Right ventricle myocardium inferior (tissue), 1 donor: ENCODE measurements around the gene GLB1L2. TPM values are rescaled to one million over a fixed set of nuclear protein-coding genes. Genes with fewer than 3 reads are reported as not detected.

Source experiments
- ATAC-seq: fragments of 200-7000 bp; cut with Tn5 transposase; one replicate; pipeline ENCODE4 v1.9.1; 2020; ENCODE audit warnings: mild to moderate bottlenecking, moderate library complexity
- DNase-seq: peaks from one replicate; pipeline ENCODE4 v3.0.0; 2021; ENCODE audit errors: missing footprints
- intact Hi-C: fragments of 100-400 bp; cut with DNase I; formaldehyde crosslinking; loops from one replicate; pipeline ENCODE4 v1.11.0; 2022
- total RNA-seq: library from RNA; stranded (reverse); fragmentation: NEBNext Ultra II Directional; extraction: Animal tissue kit (Norgen Biotek cat#: 25700); gene quantifications from one replicate; pipeline ENCODE4 v1.2.1, GENCODE V29; 2021
- donor health status: DM: no; HTN: yes; CAD: no; lungs with severe emphysema.

GLB1L2 gene
- total RNA-seq, 1 donor from 2014 or later = 0.32 TPM

GRCh38 chr11:134376150-134376921, 44.5 kb downstream of the GLB1L2 start:
- intact Hi-C loops = no loop called here
- ATAC-seq (no peak), DNase-seq (peak; percentile 8)

DNA sequence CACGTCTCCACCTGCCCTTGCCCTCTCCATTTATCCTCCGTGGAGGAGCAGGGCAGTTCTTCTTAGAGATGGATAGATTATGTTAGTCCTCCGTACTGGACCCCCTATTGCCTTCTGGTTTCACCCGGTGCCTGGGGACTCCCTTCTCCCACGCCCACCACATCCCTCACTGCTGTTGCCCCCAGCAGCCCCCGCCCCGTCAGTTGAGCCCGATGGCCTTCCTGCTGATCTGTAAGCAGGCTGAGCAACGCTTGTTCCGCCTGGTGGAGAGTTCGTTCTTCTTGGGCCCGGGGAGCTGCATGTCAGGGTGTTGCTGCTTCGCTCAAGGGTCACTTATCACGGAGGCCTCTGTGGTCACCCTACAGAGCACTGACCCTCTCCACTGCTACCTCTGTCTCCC, 46.1 kb downstream of the GLB1L2 start:
- peak; percentile 42 for DNase-seq
- intact Hi-C loops = no loop called here
- ATAC-seq = no peak

DNA sequence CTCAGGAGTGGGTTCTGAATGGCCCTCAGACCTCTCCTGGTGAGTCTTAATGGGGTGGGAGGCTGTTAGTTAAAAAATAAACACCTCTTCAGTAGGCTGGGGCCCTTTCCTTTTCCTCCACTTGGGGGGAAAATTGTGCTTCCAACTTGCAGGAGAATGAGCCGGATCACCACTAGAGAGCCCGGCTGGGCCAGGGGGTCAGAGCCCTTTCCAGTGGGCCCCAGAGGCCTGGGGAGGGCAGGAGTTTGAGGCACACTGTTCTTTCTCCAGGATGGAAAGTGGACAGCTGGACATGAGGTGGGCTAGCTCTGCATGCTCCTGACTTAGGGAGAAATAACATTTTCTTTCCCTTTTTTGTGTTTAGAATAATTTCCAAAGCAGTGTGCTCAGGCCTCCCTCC, 47.5 kb downstream of the GLB1L2 start:
- ATAC-seq = no peak
- intact Hi-C loops = no loop called here

DNA sequence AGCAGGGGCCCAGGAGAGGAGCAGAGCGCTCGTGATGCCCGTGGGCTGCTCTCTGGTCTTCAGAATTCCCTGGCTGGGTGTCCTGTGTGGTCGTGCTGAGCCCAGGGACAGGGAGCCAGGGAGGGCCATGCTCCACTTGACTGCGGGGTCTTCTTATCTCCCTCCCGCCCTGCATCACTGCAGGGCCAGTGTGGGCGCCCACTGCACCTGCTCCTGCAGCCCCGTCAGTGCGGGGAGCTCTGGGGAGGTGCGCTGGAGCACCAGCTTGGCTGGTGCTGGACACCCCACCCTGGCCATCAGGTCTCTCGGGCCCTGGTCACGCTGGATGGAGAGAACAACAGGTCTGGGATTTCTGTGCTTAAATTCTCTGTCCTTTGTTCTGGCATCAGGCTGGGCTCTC, 48.4 kb downstream of the GLB1L2 start:
- intact Hi-C loops = no loop called here
- ATAC-seq (no peak), DNase-seq (peak; percentile 30)

More for the DNA sequence above, 47.5 kb downstream of the GLB1L2 start:
- DNase-seq = no peak

- ATAC-seq (no peak), DNase-seq (peak; percentile 53)
- intact Hi-C loops = no loop called here
Observed at GRCh38 chr11:134380785-134381184, 49.0 kb downstream of the GLB1L2 start.

- intact Hi-C loops = no loop called here
- DNase-seq = peak; percentile 22
- ATAC-seq = no peak
Observed at GRCh38 chr11:134382257-134382656, 50.5 kb downstream of the GLB1L2 start.

DNA sequence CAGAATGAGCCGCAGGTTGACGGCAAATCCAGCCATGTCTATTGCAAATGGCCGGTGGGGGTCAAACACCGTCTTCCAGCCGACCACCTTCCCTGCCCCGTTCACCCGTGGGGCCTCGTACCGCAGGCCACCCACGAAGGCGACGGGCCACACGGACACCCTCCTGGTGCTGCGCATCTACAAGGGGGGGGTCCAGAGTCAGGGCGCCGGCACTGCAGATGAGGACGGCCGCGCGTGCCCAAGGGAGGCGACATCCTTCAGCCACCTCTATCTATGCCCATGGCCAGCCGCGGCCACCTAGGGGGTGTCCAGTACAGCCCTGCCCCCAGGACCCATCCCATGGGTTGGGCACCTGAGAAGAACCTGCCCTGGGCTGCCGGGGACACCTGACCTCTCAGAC, 51.0 kb downstream of the GLB1L2 start:
- intact Hi-C loops = no loop called here
- ATAC-seq (no peak), DNase-seq (peak; percentile 57)

DNA sequence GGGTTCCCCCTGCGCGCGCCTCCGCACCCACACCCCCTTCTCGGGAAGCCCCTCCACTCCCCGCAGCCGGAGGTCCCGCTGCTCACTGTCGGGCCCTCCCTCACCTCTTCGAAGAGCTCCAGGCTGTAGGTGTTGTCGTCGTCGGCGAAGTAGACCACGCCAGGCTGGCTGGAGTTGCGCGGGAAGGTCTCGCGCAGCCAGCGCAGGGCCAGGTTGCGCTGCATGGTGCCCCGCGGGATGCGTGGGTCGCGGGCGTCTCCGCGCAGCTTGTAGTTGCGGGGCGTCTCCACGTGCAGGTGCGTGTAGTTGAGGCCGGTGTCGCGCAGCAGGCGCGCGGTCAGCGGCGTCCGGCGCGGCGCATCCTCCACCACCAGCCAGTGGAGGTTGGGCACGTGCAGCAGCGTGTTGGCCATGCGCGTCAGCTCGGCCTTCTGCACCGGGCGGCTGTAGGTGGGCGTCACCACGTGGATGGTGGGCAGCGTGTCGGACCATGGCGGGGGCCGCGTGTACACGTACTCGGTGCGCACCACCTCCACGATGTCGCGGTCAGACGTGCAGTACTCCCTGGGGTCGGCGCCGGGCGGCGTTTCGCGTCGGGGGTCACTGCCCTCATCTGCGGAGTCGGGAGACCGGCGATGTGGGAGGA, 51.9 kb downstream of the GLB1L2 start:
- ATAC-seq = no peak
- peak; percentile 61 for DNase-seq
- intact Hi-C loops = no loop called here

DNA sequence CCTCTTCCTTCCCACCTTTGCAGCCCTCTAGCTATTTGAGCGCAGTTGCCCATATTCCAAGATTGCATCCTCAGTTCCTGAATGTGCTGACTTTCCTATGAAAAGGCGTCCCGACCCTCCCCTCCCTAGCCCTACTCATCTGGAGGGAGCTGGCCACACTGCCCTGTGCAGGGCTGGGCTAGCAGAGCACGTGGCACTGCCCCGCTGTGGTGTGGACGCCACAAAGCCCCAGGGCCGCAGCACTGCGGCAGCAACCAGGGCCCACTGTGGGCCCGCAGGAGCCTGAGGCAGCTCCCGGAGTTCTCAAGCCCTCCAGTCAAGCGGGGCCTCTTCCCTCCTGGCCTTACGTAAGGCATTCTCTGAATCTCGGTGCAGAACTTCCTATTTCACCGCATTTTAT, 52.6 kb downstream of the GLB1L2 start:
- peak; percentile 5 for DNase-seq
- intact Hi-C loops = no loop called here
- no peak for ATAC-seq

GRCh38 chr11:134385171-134385570, 53.4 kb downstream of the GLB1L2 start:
- no peak for ATAC-seq
- peak; percentile 50 for DNase-seq
- intact Hi-C loops = no loop called here

DNA sequence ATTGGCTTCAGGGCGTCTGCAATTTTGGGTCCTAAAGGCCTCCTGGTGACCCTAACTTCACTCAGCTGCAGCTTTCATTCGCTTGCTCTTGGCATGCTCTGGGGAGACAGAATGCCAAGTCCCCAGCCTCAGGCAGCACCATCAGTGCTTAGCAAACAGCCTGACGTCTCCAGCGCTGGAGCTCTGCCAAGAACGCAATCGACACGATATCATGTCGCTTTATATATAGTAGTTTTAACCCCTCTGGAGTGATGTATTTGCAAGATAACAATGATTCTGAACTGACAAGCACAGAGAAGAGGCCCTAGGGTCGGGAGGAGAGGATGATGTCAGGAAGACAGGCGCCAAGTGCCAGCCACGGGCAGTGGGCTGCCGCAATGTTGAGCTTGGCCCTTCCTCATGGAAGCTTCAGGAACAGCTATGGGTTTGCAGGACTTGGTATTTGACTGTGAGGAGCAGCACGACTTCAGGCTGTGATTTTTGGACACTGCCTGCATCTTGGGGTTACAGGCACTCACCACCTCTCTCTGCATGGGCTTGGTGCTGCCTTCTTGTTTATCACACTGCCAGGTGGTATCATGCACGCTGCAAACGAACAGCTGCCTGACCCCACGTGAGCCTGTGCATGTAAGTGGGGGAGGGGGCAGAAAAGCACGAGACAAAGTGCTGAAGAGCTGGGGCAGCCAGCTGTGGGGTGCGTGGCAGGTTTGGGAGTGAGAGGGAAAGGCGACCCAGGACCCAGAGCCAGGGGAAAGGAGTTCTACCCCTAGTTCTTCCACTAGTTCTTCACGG, 54.2 kb downstream of the GLB1L2 start:
- ATAC-seq (no peak), DNase-seq (peak; percentile 54)
- intact Hi-C loops = no loop called here

- DNase-seq (peak; percentile 37), ATAC-seq (no peak)
- intact Hi-C loops = no loop called here
Observed at GRCh38 chr11:134386945-134387344, 55.2 kb downstream of the GLB1L2 start.

DNA sequence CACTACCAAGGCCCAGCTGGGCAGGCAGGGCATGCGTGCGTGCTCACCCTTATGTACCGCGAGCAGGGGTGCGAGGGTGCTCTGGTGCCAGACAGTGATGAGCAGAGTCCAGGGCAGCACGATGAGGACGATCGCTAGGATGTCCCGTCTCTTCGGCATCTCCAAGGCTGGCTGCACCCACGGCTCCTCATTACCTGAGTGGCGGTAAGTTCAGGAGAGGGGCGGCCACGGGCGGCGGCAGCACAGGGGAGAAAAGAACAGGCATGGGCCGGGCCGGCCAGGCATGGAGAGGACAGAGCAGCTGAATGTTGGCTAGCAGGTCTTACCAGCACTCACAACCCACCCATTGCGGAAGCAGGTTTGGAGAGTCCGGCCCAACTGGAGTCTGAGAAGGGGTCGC, 55.7 kb downstream of the GLB1L2 start:
- intact Hi-C loops = no loop called here
- DNase-seq (peak; percentile 42), ATAC-seq (no peak)

DNA sequence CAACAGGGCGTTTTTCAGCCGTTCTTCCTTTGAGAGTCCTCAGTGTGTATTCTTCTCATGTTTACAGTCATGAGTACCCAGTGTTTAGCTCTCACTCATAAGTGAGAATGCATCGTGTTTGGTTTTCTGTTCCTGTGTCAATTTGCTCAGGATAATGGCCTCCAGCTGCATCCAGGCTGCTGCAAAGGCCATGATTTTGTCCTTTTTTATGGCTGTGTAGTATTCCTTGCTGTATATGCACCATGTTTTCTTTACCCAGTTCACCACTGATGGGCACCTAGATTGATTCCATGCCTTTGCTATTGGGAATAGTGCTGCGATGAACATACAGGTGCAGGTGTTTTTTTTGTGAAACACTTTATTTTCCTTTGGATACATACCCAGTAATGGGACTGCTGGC, 56.8 kb downstream of the GLB1L2 start:
- no peak for DNase-seq
- intact Hi-C loops = no loop called here
- ATAC-seq = no peak

DNA sequence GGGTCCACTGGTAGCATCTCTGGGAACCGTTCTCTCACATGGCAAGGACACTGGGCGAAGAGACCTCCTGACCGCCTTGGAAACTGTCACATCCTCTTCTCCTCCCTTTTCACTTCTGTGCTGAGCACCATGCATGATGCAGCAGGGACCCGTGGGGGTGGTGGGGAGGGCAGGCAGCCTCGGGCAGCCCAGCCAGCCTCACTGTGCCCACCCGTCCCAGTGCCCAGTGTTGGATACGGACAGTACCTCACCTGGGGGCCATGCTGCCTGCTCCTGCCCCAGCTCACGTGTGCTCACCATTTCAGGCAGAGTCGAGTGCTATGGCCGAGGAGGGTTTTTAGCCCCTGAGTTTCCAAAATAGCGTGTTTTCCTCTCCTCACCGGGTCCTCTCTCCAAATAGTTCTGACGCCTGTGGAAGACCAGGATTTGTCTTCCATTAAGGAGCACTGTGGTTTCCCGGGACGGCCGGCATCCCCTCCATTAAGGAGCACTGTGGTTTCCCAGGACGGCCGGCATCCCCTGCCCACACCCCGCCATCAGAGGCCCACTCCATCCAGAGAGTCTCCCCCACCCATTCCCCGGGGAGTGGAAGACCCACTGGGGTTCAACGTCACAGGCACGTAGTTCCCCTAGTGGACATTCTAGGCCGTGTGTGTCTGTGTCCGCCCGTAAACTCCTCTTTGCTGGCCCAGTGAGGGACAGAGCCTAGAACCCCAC, 57.8 kb downstream of the GLB1L2 start:
- intact Hi-C loops = no loop called here
- DNase-seq (peak; percentile 50), ATAC-seq (no peak)

DNA sequence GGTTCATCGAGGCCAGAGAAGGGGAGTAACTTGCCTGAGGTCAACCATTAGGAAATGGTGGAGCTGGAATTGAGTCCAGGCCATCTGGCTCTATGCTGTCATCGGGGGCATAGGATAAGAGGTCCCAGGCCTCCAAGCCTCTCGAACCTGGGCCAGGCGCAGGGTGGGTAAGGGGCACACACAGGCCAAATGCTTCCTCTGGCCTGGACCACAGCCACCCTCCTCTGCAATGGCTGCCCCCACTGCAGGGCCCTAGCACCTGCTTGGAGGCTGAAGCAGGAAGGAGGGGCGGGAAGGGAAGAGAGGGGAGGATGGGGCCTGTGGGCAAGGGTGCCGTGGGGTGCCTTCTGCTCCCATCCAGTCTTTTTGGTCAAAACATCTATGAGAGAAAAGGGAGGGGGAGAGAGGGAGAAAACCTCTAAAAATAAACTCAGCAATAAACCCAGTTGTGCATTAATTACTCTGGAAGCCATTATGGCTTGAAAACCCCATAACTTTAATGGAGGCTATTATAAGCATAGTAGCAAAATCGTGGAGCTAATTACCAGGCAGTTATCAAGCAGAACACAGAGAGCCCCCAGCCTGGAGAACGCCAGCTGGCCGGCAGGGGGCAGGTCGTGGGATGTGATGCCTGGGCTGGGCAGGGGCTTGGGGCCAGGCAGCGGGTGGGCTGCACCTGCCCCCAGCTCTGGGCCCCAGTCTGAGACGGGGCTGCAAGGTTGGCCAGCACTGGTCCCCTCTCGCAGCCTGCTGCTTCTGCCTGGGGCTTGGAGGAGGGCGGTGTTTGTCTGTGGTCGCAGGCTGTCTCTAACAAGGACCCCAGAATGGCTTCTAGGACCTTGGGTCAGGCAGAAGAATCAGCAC, 59.1 kb downstream of the GLB1L2 start:
- ATAC-seq = no peak
- peak; percentile 39 for DNase-seq
- intact Hi-C loops = no loop called here

DNA sequence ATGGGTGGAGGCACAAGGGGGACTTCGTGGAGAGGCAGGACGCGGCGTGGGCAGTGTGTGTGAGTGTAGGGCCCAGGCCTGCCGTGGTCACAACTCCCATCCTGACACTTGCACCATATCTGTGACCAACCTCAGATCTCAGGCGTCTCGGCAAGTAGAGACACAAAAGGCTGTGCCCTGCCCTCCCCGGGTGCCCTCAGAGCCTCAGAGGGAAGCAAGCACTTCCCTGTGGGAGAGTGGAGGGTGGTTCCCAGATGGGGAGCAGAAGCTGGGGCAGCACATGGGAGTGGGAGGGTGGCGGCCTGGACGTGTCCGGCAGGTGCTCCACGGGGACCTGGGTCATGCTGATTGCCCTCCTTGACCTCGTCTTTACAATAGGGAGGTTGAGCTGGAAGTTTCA, 59.9 kb downstream of the GLB1L2 start:
- no peak for ATAC-seq
- DNase-seq = peak; percentile 58
- intact Hi-C loops = no loop called here

GRCh38 chr11:134392953-134393615, 61.3 kb downstream of the GLB1L2 start:
- DNase-seq (peak; percentile 16), ATAC-seq (no peak)
- intact Hi-C loops = no loop called here
